Mucosa of descending colon (tissue), 3 donors: ENCODE measurements around the gene LENEP. TPM values are rescaled to one million over a fixed set of nuclear protein-coding genes. Genes with fewer than 3 reads are reported as not detected.

Experiments used
- ATAC-seq: fragments of 200-7000 bp; cut with Tn5 transposase; one replicate; pipeline ENCODE4 v1.9.1; 2020; ENCODE audit warnings: mild to moderate bottlenecking, moderate library complexity
- DNase-seq, 3 donors: peaks; one replicate each; pipeline ENCODE4 v3.0.0-alpha.2; 2020
- H3K36me3 ChIP-seq: fragments of 200-600 bp; one replicate; pipeline ENCODE4 v1.8.0; 2021; ENCODE audit warnings: low read depth, mild to moderate bottlenecking
- H3K4me1 ChIP-seq: fragments of 200-600 bp; one replicate; pipeline ENCODE4 v1.8.0; 2021; ENCODE audit warnings: low read depth, mild to moderate bottlenecking
- H3K4me3 ChIP-seq: fragments of 200-600 bp; one replicate; pipeline ENCODE4 v1.8.0; 2021; ENCODE audit warnings: mild to moderate bottlenecking
- H3K9me3 ChIP-seq: fragments of 200-600 bp; one replicate; pipeline ENCODE4 v1.8.0; 2021; ENCODE audit warnings: mild to moderate bottlenecking
- CTCF ChIP-seq: fragments of 200-600 bp; IDR thresholded peaks from one replicate; pipeline ENCODE4 v1.8.0; 2022; ENCODE audit warnings: antibody characterized with exemption, mild to moderate bottlenecking
- intact Hi-C, 2 donors: fragments of 100-400 bp; cut with DNase I in 1 of 2; cut with micrococcal nuclease in 1 of 2; formaldehyde crosslinking; loops; one replicate each; pipeline versions ENCODE4 v1.11.0 to v1.11.1; 2022; cut with DNase I, micrococcal nuclease
- total RNA-seq, 3 donors: library from RNA; stranded (reverse); fragmentation: NEBNext Ultra II Directional in 2 of 3; extraction: Animal tissue kit (Norgen Biotek cat#: 25700) in 2 of 3; gene quantifications; one replicate each; pipeline versions ENCODE4 v1.2.1 to v1.2.4, GENCODE V29; 2021 to 2023
- donor health status: DM: no; HTN: no; CAD: no; lungs with moderate emphysema.
- donor health status: DM: no; HTN: no; CAD: no.
- donor health status: DM: no; HTN: yes; CAD: no.

LENEP gene
- total RNA-seq, 3 donors from 2014 or later = 0.60 to 0.76 TPM; not detected in 1

- intact Hi-C loops = no loop called here
- no peaks in the 10 kb centered on the region for H3K36me3 ChIP-seq
- no peaks in the 10 kb centered on the region for H3K9me3 ChIP-seq
- no peak for ATAC-seq
- H3K4me1 ChIP-seq = peaks cover 41% of the 10 kb centered on the region
- no peak overlapping the region for H3K4me3 ChIP-seq
- TF ChIP-seq CTCF = no peak
- DNase-seq = peak in 1 of 3 donors; percentile 42
These were observed 21.9 kb upstream of the LENEP start for GRCh38 chr1:154971341-154971998.

GRCh38 chr1:154972213-154972516 lies 21.2 kb upstream of the LENEP start:
- no peak for TF ChIP-seq CTCF
- ATAC-seq (no peak), DNase-seq (no peak)
- Histone ChIP-seq H3K9me3 (no peaks in the 10 kb centered on the region), H3K4me1 (peaks cover 44% of the 10 kb centered on the region), H3K36me3 (no peaks in the 10 kb centered on the region), H3K4me3 (no peak overlapping the region)
- intact Hi-C loops = no loop called here

- intact Hi-C loops = no loop called here
- no peak for TF ChIP-seq CTCF
- Histone ChIP-seq H3K4me1 (peaks cover 44% of the 10 kb centered on the region), H3K36me3 (no peaks in the 10 kb centered on the region), H3K9me3 (no peaks in the 10 kb centered on the region), H3K4me3 (no peak overlapping the region)
- peak; percentile 11 for ATAC-seq
- peak; percentile 60 to 78 (median 66) for DNase-seq
These were observed 20.7 kb upstream of the LENEP start for GRCh38 chr1:154972517-154973343.

GRCh38 chr1:154973344-154974101 lies 19.9 kb upstream of the LENEP start:
- DNase-seq (peak; percentile 98 to 100 (median 99)), ATAC-seq (peak; percentile 72)
- intact Hi-C loops = no loop called here
- TF ChIP-seq CTCF = no peak
- Histone ChIP-seq H3K4me3 (peak overlapping the region; percentile 23), H3K36me3 (no peaks in the 10 kb centered on the region), H3K9me3 (no peaks in the 10 kb centered on the region), H3K4me1 (peaks cover 44% of the 10 kb centered on the region)

- DNase-seq (peak; percentile 98), ATAC-seq (peak; percentile 84)
- peak within 1 kb of the TSS; percentile 23 for H3K4me3 ChIP-seq
- no peak for TF ChIP-seq CTCF
- H3K9me3 ChIP-seq = no peaks in the 10 kb centered on the region
- no peaks in the 10 kb centered on the region for H3K36me3 ChIP-seq
- H3K4me1 ChIP-seq = peaks cover 44% of the 10 kb centered on the region
- intact Hi-C loops = no loop called here
These were observed 19.1 kb upstream of the LENEP start, which contains the start of gene CKS1B for GRCh38 chr1:154974102-154974807. TSS of gene CKS1B (plus strand) at chr1:154974681. CDS start at chr1:154974746, 65 bp downstream.
